Stimulated activated CD4-positive, alpha-beta T cell treated with anti-CD3 and anti-CD28 coated beads, Interleukin-2, amount 100 ng/mL, for 48 hours (primary cell): ENCODE measurements around the gene CEP131.

Experiments
- DNase-seq, 2 donors: peaks; one replicate each; pipeline ENCODE4 v3.0.0-alpha.2; 2020

Gene CEP131

DNA sequence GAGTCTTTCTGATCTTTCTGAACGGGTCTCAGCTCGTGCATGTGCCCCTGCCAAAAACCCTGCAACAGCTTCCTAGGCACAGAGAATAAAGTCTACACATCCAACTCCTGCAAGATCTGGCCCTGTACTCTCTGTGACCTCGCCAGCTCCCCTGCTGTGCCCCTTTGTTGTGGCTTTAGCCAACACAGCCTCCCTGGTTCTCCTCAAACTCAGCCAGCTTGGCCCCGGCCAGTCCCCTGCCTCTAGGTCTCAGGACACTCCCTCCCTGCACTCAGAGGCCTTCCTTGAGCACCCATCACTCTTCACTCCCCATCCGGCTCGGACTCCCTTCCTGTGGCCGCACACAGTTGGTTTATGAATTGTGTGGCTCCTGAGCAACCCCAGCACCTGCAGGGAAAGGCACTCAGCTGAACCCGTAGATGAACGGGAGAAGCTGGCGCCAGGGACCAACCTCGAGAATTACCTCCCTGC lies 1.4 kb downstream of the CEP131 start:
- DNase-seq = no peak

DNA sequence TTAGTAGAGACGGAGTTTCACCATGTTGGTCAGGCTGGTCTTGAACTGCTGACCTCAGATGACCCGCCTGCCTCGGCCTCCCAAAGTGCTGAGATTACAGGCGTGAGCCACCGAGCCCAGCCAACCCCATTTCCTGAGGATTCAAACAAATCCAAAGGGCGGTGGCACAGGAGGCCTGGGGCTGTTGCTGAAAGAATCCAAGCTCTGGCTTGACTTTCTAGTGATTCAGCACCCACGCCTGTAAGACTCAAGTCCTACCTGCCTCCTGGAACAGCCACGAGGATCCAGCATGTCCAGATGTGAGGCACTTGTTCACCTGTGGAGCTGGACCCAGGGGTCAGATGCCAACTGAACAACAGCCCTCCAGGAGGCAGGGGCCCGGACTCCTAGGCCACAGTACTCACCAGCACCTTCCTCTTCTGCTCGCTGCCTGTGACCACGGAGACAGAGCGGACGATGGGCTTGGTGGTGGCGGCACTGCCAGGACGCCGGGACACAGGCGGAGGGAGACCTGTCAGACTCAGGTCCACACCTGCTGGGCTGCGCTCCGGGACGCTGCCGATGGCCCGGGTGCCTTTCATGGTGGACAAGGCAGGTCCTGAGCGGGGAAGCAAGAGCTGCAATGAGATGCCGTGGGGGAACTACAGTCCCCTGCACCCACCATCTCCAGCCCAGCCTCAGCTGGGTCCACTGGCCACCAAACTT lies 3.1 kb downstream of the CEP131 start:
- DNase-seq = no peak

DNA sequence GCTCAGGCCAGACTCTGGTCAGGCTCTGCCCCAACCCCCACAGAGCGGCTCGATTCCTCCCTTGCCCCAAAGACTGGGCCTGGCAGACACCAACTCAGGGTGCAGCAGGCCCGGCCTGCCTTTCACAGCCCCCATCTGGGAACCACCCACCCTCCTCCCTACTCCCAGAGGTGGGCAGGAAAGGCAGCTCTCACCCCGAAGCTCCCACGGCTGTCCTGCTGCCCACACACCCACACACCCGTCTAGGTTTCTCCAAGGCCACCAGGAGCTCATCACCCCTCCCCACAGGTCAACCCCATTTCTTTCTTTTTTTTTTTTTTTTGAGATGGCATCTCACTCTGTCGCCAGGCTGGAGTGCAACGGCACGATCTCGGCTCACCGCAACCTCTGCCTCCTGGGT lies 3.8 kb downstream of the CEP131 start:
- no peak for DNase-seq

DNA sequence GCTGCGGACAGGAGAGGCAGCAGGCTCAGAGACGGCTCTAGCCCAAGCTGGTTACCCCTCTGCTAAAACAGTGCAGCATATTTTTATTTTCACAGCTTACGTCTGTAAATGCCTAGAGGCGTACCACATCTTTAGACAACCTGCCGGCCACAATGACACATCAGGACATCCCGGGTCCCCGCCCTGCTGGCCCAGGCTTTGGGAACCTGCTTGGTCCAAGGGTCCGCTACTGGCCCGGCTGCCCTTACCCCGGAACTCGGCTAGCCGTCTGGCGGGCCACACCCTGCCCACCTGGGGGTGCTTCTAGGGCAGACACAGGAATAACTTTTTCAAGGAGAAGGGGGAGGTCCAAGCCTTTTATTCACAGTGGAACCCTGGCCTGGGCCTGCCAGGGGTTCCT lies 4.3 kb downstream of the CEP131 start:
- no peak for DNase-seq

DNA sequence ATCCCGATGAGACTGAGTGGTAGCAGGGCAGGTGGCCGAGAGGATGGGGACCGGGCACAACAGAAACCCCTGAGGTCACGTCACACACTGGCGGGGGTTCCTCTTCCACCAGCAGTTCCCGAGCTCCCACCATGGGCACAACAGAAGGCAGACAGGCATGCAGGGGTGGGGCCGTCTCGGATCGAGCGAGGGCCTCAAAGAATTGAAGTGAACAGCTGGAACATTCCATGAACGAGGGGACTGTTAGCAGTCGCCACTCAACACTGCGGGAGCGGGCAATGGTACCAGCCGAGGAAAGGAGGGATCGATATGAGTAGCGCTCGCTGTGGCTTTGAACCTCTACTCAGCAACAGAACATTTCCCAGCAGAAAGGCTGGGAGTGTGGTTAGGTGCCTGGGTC lies 5.3 kb downstream of the CEP131 start:
- no peak for DNase-seq

DNA sequence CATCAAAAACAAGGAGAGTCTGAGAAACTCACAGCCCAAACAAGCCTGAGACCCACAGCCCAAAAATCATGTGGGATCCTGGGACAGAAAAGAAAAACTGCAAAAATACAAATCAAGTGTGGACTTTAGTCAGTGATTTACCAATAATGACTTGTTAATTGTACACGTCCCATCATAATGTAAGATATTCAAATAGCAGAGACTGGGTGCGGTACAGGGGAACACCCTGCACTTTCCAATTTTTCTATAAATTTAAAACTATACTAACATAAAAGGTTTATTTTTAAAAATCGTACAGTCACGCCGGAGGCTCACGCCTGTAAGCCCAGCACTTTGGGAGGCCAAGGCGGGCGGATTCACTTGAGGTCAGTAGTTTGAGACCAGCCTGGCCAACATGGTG lies 8.8 kb downstream of the CEP131 start:
- no peak for DNase-seq

DNA sequence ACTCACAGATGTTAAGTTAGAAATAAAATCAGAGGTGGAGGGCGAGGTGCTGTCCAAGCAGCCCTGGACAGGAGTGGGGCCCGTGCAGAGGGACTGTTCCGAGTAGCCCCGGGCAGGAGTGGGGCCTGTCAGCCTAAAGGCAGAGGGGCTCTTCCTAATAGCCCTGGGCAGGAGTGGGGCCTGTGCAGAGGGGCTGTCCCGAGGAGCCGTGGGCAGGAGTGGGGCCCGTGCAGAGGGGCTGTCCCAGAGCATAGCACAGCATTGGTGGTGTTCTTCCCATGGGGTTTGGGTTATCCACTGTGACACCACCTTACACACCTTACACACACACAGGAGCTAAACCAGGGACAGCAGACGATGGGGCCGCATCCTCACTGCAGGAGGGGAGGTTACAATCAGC lies 10.4 kb downstream of the CEP131 start:
- no peak for DNase-seq

DNA sequence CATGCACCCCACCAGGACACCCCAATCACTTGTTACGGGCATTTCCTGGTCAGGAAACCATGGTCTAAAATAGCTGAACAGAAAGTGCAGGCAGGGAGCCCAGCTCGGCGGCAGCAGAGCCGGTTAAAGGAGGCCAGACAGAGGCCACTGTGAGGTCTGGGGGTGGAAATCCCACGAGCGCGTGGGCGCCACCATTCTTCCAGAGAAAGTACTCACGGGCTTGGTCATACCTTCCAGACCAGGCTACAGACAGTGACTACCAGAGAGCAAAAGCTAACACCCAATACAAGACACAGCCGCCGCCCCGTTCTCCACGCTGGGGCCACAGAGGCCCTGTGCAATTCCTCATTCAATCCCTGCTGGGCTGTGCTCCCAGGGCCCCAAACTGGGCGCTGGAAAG lies 11.9 kb downstream of the CEP131 start:
- DNase-seq = no peak

DNA sequence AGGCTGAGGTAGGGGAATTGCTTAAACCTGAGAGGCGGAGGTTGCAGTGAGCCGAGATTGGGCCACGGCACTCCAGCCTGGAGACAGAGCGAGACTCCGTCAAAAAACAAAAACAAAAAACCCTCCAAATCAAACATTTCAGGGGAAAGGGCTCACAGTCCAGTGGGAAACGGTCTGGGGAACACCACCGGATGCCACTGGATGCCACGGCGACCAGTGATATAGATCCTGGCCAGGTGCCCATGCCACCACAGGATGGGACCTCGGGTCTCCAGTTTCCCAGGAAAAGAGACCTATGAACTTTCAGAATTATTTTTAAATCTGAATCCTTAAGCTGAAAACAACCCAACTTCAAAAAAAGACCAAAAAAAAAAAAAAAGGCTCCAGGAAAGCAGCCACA lies 12.3 kb downstream of the CEP131 start:
- DNase-seq = no peak

DNA sequence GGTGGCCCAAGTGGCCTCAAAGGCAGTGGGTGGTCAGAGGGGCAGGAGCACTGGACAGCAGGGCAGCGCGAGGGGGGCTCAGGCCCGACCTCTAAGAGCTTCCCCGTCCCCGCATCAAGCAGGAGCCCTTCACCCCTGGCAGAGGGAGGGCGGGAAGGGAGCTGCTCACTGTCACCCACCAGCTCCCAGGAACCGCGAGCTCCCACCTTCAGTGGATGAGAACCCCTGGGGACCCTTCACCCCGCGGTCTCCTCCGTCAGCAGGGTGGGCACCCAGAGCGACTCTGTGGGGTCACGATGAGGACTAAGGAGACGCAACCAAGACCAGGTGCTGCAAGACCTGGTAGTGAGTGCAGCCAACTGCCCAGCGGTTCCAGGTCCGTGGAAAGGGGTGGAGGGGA lies 13.6 kb downstream of the CEP131 start:
- DNase-seq = no peak

DNA sequence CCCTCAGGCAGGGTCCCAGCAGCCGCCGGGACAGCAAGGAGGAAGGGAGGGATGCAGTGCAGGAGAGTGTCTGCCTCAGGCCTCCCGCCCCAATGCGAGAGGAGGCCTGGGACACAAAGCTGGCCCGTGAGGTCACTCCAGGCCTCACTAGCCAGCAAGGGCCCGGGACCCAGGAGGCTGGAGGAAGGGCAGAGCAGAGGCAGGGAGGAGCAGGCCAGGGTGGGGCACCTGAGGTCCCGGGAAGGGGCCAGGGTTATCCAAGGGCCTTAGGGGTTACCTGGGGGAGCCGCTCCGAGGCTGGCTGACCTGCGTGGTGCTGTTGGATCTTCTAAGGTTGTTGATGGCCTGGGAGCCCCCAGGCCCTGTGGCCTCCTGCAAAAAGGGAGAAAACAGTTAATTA lies 14.1 kb downstream of the CEP131 start:
- no peak for DNase-seq

DNA sequence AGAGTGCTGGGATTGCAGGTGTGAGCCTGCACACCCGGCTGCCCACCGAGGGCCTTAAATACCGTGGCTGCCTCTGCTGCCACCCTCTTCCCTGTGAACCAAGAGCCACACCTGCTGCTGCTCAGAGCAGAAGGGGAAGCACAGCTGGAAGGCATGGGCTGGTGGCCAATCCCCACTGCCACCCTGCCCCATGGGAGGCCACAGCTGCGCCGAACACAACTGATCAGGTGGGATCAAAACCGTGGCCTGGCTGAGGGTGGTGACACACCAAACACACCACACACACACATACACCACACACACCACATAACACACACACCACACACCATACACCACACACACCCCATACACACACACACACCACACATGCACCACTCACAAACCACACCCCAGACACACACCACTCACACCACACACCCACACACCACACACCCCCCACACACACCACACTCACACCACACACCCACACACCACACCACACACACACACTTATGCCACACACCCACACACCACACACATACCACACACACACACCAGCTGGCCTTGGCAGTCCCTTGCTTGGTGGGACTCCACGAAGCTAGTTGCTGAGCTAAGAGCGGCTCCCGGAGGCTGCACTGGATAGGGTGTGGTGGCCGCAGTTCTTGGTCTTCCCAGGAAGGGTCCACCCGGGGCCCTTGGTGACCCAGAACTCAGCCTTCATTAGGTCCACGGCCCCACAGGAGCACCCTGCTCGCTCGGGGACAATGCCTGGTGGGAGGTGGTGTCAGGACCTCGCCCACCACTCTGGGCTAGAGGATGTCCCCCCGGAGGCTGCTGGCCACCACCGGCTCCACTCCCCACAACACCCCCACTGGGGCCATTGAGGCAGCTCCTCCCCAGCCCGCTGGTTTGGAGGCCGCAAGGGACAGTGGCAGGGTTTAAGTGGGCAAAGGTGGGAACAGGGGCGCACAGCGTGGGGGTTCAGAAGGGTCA lies 14.9 kb downstream of the CEP131 start:
- DNase-seq = no peak

DNA sequence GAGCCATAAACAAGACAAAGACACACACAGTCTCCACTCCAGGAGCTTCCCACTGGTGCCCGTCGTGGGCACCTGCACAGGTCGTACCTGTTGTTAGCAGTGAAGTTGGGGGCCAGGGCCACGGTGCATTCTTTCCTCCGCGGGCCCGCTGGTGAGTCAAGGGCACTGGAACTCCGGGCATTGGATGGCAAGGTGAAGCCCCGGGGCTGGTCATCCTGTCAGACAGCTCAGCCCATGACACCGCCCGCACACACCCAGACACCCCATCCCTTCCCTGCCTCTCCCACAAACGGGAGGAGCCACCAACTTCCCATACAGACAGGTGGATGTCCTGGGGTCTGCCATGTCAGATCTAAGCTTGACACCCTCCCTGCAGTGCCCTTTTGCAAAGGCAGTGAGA lies 16.1 kb downstream of the CEP131 start:
- no peak for DNase-seq

DNA sequence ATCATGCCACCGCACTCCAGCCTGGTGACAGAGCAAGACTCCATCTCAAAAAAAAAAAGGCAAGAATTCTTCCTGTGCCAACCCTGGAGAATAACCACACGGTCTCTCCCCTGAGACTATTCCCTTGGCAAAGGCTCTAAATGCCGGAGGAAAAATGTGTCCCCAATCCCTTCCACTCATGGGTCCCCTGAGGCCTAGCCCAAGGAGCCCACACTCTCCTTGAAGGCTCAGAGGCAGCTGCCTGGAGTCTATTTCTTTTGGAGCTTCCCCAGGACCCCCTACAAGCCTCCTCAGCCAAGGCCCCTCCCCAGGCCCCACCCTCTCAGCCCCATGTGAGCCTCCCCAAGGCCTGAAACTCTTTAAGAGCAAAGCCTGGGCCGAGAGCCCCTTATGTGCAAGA lies 16.6 kb downstream of the CEP131 start:
- no peak for DNase-seq

DNA sequence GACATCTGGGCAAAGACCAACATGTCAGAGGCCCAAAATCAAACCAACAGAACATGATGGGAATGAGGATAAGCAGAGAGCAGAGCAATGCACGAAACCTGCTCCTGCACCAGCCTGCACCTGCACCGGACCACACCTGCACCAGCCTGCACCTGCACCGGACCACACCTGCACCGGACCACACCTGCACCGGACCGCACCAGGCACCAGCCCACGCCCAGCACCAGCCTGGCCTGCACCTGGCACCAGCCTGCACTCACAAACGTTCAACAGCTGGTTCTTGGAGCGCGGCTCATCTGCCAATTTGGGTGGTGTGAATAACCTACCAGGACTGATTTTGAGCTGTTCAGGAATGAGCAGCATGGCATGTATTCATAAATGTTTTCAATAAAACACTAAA lies 18.2 kb downstream of the CEP131 start:
- no peak for DNase-seq

DNA sequence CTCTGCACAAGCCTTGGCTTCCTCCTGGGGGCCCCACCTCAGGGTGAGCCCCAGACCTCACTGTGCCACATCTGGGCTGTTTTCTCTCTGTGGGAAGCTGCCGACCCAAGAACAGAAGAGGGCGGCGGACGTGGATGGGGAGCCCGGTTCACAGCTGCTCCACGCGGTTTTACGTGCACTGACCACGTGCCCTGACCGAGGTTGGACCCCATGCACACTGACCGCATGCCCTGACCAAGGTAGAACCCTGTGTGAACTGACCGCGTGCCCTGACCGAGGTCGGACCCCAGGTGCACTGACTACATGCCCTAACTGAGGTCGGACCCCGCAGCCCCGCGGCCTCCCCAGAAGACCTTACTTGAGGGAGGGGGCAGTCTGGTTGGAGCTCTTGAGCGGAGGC lies 19.6 kb downstream of the CEP131 start:
- no peak for DNase-seq

DNA sequence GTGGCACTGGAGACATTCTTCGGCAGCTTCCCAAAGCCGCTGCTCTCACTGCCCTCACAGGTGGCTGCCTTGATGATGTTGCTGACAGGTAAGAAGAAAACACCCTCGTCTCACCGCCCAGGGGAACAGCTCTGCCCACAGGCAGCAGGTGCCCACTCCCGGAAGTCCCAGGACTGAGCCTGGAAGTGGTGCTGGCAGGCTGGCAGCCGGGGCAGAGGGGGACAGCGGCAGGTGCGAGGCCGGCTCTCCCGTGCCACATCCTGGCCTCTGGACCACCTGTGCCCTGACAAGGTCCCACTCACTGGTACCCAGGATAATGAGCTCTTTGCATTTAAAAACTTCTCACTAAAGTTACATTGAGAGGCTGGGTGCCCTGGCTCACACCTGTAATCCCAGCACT lies 20.4 kb downstream of the CEP131 start:
- no peak for DNase-seq

DNA sequence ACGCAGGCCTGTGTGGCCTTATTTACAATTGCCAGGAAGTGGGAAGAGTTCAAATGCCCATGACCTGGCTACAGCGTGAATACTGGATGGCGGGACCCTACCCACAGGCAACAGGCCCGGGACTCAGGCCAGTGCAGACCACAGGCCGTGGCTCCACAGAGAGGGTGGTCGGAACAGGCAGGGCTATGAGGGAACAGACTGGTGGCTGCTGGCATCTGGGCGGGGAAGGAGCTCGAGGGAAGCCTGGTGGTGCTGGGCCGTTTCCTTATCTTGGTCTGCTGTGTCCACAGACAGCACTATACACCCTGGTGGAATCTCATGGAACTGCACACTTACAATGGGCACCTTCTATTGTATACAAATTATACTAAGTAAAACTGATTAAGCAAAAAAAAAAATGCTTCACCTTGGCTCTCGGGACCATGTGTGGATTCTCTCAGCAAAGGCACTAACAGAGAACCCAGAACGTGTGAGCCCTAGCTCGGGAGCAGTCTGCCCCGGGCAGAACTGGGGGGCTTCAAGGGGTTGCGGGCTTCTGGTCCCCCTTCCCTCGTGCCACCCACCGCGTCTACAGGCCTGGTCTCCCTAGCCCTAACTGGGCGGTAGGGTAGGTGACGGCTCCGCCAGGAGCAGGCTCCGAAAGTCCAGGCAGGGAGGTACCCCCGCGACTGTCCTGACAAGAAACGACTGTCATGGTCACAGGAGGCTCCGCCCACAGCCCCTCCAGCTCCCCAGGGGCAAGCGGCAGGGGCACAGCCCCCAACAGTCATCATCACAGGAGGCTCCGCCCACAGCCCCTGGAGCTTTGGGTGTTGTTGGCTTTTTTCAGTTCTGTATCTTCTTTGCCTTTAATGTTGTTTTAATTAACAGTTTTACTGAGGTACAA lies 21.8 kb downstream of the CEP131 start:
- peak; percentile 13 to 15 for DNase-seq

DNA sequence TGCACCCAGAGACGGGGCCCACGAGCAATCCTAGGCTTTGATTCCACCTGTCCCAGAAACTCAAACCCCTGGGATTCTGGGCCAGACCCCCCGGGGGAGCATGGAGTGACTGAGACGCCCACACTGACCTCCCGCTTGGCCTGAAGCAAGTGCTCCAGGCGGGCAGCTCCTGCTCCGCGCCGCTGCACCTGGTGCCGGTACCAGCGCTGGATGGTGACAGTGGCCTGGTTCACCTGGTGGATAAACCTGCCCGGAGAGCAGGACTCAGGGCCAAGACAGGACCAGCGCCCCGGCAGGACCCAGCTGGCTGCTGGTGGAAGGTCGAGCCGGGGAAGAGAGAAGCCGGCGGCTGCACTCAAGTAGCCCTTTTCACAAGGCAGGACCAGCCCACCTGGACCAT lies 22.6 kb downstream of the CEP131 start:
- no peak for DNase-seq

DNA sequence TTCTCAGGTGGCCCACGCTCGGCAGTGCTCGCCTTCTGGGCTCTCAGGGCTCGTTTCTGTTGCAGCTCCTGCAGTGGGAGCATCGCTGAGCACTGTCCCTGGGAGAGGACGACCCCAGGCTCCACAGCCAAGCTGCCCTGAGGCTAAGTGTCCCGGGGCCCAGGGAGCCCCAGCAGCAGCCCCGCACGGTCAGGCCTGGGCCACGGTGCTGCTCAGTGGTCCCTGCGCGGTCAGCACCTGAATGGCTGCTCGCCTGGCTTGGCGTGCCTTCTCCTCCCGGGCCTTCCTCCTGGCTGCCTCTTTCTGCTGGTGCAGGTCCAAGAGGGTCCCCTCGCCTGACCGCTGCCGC lies 23.3 kb downstream of the CEP131 start:
- no peak for DNase-seq

DNA sequence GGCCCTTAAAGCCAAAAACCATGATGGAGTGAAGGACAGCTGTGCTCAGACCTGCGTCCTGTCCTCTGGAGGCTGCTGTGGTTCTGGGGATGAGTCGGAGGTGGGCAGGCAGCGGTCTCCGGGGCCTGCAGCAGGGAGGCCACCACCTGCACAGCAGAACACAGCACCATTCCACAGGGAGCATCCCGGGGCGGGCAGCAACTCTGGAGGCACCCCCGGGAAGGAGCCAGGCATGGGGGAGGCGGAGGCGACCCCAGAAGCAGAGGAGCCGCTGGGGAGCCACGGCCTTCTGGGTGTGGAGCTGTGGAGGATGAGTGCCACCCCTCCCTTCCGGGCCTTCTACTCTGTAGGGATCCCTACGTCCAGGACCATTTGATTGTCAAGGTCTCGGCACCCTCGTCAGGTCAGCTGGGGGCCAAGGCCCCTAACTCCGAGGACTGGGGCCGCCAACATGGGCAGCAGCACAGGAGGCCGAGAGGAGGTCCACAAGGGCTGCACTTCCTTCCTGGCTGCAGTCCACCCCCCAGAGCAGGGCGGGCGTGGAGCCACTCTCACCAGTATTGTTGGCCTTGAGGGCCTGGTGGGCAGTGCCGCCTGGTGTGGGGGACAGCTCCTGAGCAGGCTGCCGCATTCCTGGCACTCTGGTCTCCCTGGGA lies 23.8 kb downstream of the CEP131 start:
- DNase-seq = no peak

DNA sequence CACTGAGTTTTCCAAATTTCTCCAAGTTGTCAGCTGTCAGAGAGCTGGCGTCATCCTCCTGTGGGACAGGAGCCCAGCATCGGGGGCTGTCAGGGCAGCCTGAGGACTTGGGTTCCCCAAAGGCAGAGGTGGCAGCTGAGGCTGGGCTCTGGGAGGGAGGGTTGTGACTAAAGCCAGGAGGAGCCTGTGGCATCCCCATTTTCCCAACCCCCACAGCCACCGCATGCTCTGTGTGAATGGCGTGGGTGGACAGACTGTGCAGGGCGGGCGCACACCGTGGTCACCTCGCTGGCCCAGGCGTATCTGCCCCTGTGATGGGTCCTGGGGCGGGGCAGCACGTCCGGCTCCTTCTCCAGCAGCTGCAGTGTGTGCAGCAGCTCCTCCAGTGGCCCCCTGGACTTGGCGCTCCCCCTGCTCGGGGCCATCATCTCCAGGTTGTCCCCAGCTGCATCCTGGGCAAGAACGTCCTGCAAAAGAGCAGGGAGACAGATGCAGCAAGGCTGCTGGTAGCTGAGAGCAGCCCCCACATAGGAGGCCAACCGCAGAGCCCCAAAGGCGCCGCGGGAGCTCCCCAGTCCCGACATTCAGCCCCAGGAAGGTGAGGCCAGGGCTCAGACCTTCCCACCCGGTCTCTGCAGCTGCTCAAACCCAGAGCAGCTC lies 24.8 kb downstream of the CEP131 start:
- DNase-seq = no peak
